Hepatocyte (in vitro differentiated cells): ENCODE measurements around the gene INTS13.

Source experiments
- EZH2 ChIP-seq: fragments of 200-600 bp; sonication (generic); IDR thresholded peaks from 2 replicates; pipeline ENCODE4 v1.6.1; 2016; ENCODE audit warnings: antibody characterized with exemption, mild to moderate bottlenecking, borderline replicate concordance
- EZH2phosphoT487 ChIP-seq: fragments of 200-600 bp; sonication (generic); IDR thresholded peaks from one replicate; pipeline ENCODE4 v1.6.1; 2018; ENCODE audit warnings: antibody characterized with exemption, mild to moderate bottlenecking, low read depth, moderate library complexity; ENCODE audit not compliant: unreplicated experiment, severe bottlenecking
- TF ChIP-seq, protein P1 (sequence below): fragments of 200-600 bp; sonication (generic); IDR thresholded peaks from 2 replicates; pipeline ENCODE4 v1.5.1; 2016; ENCODE audit warnings: antibody characterized with exemption, mild to moderate bottlenecking; ENCODE audit not compliant: poor library complexity

DNA sequence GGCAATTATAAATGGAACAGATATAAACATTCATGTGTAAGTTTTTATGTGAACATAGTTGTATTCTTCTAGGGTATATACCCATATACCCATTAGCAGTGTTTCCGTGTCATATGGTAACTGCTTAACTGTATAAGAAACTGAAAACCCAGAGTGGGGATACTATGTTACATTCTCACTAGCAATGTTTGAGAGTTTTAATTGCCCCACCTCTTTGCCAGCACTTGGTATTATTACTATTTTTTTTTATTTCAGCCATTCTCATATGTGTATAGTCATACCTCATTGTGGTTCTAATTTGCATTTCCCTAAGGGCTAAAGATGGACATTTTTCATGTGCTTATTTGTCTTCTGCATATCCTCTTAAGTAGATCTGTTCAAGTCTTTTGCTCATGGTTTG is 76.1 kb downstream of the INTS13 start:
- TF ChIP-seq, protein P1, sequence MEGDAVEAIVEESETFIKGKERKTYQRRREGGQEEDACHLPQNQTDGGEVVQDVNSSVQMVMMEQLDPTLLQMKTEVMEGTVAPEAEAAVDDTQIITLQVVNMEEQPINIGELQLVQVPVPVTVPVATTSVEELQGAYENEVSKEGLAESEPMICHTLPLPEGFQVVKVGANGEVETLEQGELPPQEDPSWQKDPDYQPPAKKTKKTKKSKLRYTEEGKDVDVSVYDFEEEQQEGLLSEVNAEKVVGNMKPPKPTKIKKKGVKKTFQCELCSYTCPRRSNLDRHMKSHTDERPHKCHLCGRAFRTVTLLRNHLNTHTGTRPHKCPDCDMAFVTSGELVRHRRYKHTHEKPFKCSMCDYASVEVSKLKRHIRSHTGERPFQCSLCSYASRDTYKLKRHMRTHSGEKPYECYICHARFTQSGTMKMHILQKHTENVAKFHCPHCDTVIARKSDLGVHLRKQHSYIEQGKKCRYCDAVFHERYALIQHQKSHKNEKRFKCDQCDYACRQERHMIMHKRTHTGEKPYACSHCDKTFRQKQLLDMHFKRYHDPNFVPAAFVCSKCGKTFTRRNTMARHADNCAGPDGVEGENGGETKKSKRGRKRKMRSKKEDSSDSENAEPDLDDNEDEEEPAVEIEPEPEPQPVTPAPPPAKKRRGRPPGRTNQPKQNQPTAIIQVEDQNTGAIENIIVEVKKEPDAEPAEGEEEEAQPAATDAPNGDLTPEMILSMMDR, result no peak
- TF ChIP-seq EZH2 (no peak), EZH2phosphoT487 (no peak)
